T47D (cell line): ENCODE measurements around the gene NLRC3.

Experiments
- DNase-seq, 2 experiments: peaks; one replicate each; pipeline versions ENCODE4 v3.0.0 to v3.0.0-alpha.2; 2011 to 2012; ENCODE audit warnings: low read depth in 1 of 2, low spot score in 1 of 2
- JUND ChIP-seq: IDR thresholded peaks from 2 replicates; pipeline ENCODE4 v1.6.1; 2012; ENCODE audit warnings: low read depth
- in situ Hi-C: cut with HindIII; loops from 2 replicates; pipeline ENCODE4 v1.10.0; 2016; ENCODE audit warnings: low sequenced_read_pairs, low pct_unique_long_range_greater_than_20kb

Gene NLRC3

DNA sequence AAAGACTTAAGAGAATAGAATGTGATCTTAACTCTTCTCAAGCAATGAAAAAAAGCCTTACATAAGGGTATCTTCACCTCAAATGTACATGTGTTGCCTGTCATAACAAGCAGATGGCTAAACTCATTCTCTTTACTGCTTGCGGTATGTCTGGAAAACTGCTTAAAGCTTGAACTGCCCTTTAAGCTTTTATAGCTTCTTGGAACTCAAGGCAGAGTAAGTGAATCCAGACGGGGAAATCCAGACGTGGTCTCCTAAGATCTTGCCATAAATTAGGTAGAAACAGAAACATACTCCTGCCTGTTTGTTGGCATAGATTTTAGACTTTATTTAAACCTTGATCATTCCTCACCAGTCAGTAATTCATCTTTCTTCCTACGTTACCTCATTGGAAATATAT lies 56.8 kb downstream of the NLRC3 start:
- DNase-seq = no peak
- in situ Hi-C loops = no loop called here
- no peak for TF ChIP-seq JUND

DNA sequence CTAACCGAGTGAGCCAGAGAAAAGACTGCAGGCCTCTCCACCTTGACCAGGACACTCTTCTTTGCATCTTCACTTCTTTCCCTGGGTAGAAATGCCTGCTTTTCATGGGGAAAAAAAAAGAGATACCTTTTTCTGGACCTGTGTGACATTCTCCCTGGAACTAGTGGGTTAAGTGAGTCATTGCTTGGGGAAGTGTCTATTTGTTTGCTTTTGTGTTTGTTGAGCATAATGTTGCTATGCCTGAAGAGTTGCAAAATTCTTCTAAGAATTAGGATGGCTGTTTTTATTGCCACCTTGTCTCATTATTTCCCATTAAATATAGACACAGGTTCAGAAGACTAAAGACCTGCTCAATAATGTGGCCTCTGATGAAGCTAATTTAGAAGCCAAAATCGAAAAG lies 57.6 kb downstream of the NLRC3 start:
- no peak for DNase-seq
- in situ Hi-C loops = no loop called here
- TF ChIP-seq JUND = no peak

DNA sequence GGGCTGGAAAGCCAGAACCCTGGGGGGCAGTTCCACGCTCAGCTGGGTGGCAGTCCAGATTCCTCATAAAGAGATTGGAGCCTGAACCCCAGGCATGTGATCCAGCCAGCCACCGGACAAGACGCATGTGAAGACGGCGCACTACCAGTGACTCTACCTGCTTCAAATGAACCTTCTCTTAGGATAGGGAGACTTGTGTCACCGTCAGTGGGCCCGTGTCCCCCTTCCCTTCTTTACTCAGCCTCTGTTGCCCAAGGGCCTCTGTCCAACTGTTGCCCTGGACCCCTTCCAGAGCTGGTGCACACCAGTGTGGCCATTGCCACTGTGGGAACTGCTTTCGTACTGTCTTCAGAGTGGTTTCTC lies 58.2 kb downstream of the NLRC3 start:
- TF ChIP-seq JUND = no peak
- DNase-seq = no peak
- in situ Hi-C loops = no loop called here

- DNase-seq = no peak
- in situ Hi-C loops = no loop called here
- no peak for TF ChIP-seq JUND
These were observed 58.8 kb downstream of the NLRC3 start for GRCh38 chr16:3518292-3518985.

GRCh38 chr16:3515897-3516296 lies 61.3 kb downstream of the NLRC3 start:
- in situ Hi-C loops = no loop called here
- no peak for TF ChIP-seq JUND
- no peak for DNase-seq

DNA sequence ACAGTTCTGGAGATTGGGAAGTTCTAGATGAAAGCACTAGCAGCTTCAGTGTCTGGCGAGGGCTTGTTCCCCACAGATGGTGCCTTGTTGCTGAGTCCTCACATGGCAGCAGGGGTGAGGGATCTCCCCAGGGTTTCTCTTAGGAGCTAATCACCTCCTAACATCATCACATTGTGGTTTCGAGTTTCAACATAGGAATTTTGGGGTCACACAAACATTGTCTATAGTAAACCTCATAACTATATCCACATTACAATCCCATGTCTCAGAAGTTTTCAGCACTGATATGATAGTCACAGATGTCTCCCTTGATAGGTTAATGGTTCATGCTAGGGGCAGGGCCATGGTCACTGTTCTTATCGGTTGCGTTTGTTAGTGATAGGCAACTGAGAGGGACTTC lies 62.6 kb downstream of the NLRC3 start:
- DNase-seq = peak in 1 of 2 experiments; percentile 16
- in situ Hi-C loops = no loop called here

GRCh38 chr16:3513892-3514583 lies 63.2 kb downstream of the NLRC3 start:
- no peak for TF ChIP-seq JUND
- in situ Hi-C loops = no loop called here
- peak in 1 of 2 experiments; percentile 67 for DNase-seq

More for the DNA sequence above, 62.6 kb downstream of the NLRC3 start:
- no peak for TF ChIP-seq JUND

DNA sequence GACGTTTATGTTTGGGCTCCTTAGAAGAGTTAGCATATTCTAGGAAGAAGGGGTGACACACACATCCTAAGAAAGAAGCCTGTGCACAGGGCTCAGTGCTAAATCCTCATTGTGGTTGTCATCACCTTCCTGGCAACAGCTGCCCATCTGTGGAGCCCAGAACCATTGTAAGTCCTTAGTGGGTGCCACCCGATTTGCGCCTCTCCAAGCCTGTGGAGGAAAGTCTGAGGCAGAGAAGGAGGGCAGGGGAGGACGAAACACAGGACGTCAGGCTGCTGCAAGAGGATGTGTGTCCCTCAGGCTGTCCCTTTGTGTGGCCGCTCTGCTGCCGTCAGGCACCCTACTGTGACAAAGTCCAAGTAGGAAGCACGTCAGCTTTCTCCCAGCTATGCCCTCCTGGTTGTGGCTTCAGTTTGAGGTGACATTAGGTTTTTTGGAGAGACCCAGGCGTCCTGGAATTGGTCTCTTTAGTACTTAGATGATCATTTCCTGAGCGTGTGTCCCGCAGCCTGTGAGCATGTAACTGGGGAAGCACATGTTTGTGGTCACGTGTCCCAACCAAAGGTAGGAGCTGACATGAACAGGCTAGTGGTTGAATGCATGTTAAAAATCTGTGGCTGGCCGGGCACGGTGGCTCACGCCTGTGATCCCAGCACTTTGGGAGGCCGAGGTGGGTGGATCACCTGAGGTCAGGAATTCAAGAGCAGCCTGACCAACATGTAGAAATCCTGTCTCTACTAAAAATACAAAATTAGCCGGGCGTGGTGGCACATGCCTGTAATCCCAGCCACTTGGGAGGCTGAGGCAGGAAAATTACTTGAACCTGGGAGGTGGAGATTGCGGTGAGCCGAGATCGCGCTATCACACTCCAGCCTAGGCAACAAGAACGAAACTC lies 65.7 kb downstream of the NLRC3 start:
- DNase-seq = no peak
- TF ChIP-seq JUND = no peak
- in situ Hi-C loops = no loop called here

DNA sequence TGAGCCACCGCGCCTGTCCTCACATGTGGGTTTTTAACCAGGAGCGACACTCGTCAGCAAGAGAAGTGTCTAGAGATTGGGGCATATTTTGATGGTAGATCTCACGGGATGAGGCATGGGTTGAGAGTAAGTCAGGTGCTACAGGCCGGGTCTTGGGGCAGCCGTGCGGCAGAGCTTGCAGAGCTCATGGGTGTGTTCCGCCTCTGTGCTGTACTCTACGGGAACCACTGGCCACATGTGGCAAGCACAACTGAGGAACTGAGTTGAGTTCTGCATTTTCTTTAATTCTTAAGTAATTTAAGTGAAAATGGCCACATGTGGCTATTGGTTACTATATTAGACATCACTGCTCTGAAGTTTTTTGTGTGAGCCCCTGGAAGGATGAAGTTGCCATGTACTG lies 66.8 kb downstream of the NLRC3 start:
- no peak for TF ChIP-seq JUND
- in situ Hi-C loops = no loop called here
- DNase-seq = no peak

- DNase-seq = peak in 1 of 2 experiments; percentile 72
- in situ Hi-C loops = no loop called here
- no peak for TF ChIP-seq JUND
These were observed 67.7 kb downstream of the NLRC3 start for GRCh38 chr16:3509470-3509928.

DNA sequence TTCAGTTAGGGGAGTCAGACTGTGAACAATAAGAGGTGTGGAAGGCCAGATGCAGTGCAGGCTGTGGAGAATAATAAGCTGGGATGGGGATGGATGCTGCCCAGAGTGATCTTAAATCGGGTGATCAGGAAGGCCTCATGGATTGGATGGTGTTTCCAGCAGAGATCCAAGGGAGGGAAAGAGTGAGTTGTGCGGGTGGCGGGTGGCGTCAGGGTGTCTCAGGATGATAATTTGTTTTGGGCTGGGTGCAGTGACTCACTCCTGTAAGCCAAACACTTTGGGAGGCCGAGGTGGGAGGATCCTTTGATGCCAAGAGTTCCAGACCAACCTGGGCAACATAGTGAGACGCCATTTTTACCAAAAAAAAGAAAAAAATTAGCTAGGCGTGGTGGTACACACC lies 68.5 kb downstream of the NLRC3 start:
- in situ Hi-C loops = no loop called here
- no peak for TF ChIP-seq JUND
- DNase-seq = no peak

- DNase-seq = no peak
- no peak for TF ChIP-seq JUND
- in situ Hi-C loops = no loop called here
These were observed 73.7 kb downstream of the NLRC3 start for GRCh38 chr16:3503523-3503922.
